Fibroblast of the conjunctiva (primary cell): ENCODE results near the gene OPCML.

Source experiments
- DNase-seq: peaks from one replicate; pipeline ENCODE4 v3.0.0-alpha.2; 2010; ENCODE audit warnings: low read depth

Gene OPCML

GRCh38 chr11:133541021-133541719 lies 8.9 kb upstream of the OPCML start:
- DNase-seq, result no peak

GRCh38 chr11:133536198-133536597 lies 3.9 kb upstream of the OPCML start:
- no peak for DNase-seq

GRCh38 chr11:133533205-133533604 lies 904 bp upstream of the OPCML start:
- DNase-seq, result no peak

- no peak for DNase-seq
These were observed 843 bp downstream of the OPCML start for GRCh38 chr11:133531458-133531857.

GRCh38 chr11:133530501-133530835 lies 1.8 kb downstream of the OPCML start:
- no peak for DNase-seq

- DNase-seq, result no peak
These were observed 2.3 kb downstream of the OPCML start for GRCh38 chr11:133529807-133530500.

- no peak for DNase-seq
These were observed 5.5 kb downstream of the OPCML start for GRCh38 chr11:133526790-133527189.

- no peak for DNase-seq
These were observed 6.3 kb downstream of the OPCML start for GRCh38 chr11:133525976-133526375.

- no peak for DNase-seq
These were observed 7.8 kb downstream of the OPCML start for GRCh38 chr11:133524488-133524887.

GRCh38 chr11:133522344-133522743 lies 10.0 kb downstream of the OPCML start:
- no peak for DNase-seq

GRCh38 chr11:133521502-133521901 lies 10.8 kb downstream of the OPCML start:
- no peak for DNase-seq

- no peak for DNase-seq
These were observed 11.6 kb downstream of the OPCML start for GRCh38 chr11:133520707-133521106.

- DNase-seq, result no peak
These were observed 12.7 kb downstream of the OPCML start for GRCh38 chr11:133519560-133519959.

GRCh38 chr11:133518702-133519264 lies 13.5 kb downstream of the OPCML start:
- no peak for DNase-seq

- DNase-seq, result no peak
These were observed 15.5 kb downstream of the OPCML start for GRCh38 chr11:133516845-133517244.

- DNase-seq, result no peak
These were observed 17.2 kb downstream of the OPCML start for GRCh38 chr11:133515107-133515506.

- DNase-seq, result no peak
These were observed 22.2 kb downstream of the OPCML start for GRCh38 chr11:133509924-133510697.

GRCh38 chr11:133508468-133508867 lies 23.8 kb downstream of the OPCML start:
- DNase-seq, result no peak

GRCh38 chr11:133507185-133507584 lies 25.1 kb downstream of the OPCML start:
- no peak for DNase-seq

- DNase-seq, result no peak
These were observed 25.7 kb downstream of the OPCML start for GRCh38 chr11:133506551-133507094.

GRCh38 chr11:133506023-133506422 lies 26.3 kb downstream of the OPCML start:
- no peak for DNase-seq

- no peak for DNase-seq
These were observed 27.4 kb downstream of the OPCML start for GRCh38 chr11:133504906-133505305.

- no peak for DNase-seq
These were observed 28.5 kb downstream of the OPCML start for GRCh38 chr11:133503776-133504175.
